ENCODE measurements around the gene ZNF20. TPM values are rescaled to one million over a fixed set of nuclear protein-coding genes. Genes with fewer than 3 reads are reported as not detected.

Gene ZNF20
- total RNA-seq, 4 donors from 2014 or later = 2.1 to 8.8 (median 3.9) TPM

- Histone ChIP-seq H3K27ac (no peak overlapping the region), H3K4me3 (no peak overlapping the region), H3K36me3 (peaks cover 42% of the 10 kb centered on the region), H3K4me1 (peaks cover 12% of the 10 kb centered on the region), H3K9me3 (no peaks in the 10 kb centered on the region), H3K27me3 (no peaks in the 10 kb centered on the region)
- no peak for DNase-seq (ENCODE audit: low spot score in 2 of 2)
- 93% methylated on average over 8 of the region's 8 CpGs for WGBS
- TF ChIP-seq POLR2AphosphoS5 (IDR thresholded peaks at IDR 0.05) (no peak), POLR2A (IDR thresholded peaks at IDR 0.05) (no peak), EP300 (IDR thresholded peaks at IDR 0.05) (no peak), CTCF (IDR thresholded peaks at IDR 0.05) (no peak)
These were observed 5.2 kb upstream of the ZNF20 start for GRCh38 chr19:12145348-12145747.

- 62% methylated on average over 10 of the region's 10 CpGs for WGBS
- Histone ChIP-seq H3K27me3 (no peaks in the 10 kb centered on the region), H3K4me3 (no peak overlapping the region)
These were observed 1.2 kb upstream of the ZNF20 start for GRCh38 chr19:12141405-12141736.

GRCh38 chr19:12140545-12141404 lies 625 bp upstream of the ZNF20 start:
- H3K4me1 ChIP-seq = peaks cover 24% of the 10 kb centered on the region
- no peaks in the 10 kb centered on the region for H3K9me3 ChIP-seq
- H3K27me3 ChIP-seq = no peaks in the 10 kb centered on the region
- peaks cover 28% of the 10 kb centered on the region for H3K36me3 ChIP-seq
- peak overlapping the region; percentile 74 for H3K4me3 ChIP-seq
- WGBS = 6% methylated on average over 17 of the region's 17 CpGs
- H3K27ac ChIP-seq = peak overlapping the region; percentile 67
- peak; percentile 92 for DNase-seq (ENCODE audit: low spot score in 2 of 2)
- TF ChIP-seq EP300 (IDR thresholded peaks at IDR 0.05) (no peak), CTCF (IDR thresholded peaks at IDR 0.05) (peak; percentile 87 to 93)

More at GRCh38 chr19:12141405-12141736, 1.2 kb upstream of the ZNF20 start:
- no peak for DNase-seq (ENCODE audit: low spot score in 2 of 2)
- Histone ChIP-seq H3K4me1 (peaks cover 24% of the 10 kb centered on the region), H3K27ac (no peak overlapping the region), H3K36me3 (peaks cover 28% of the 10 kb centered on the region), H3K9me3 (no peaks in the 10 kb centered on the region)
- no peak for TF ChIP-seq POLR2A (IDR thresholded peaks at IDR 0.05)
- no peak for TF ChIP-seq CTCF (IDR thresholded peaks at IDR 0.05)
- no peak for TF ChIP-seq POLR2AphosphoS5 (IDR thresholded peaks at IDR 0.05)
- no peak for TF ChIP-seq EP300 (IDR thresholded peaks at IDR 0.05)

- peaks cover 30% of the 10 kb centered on the region for H3K36me3 ChIP-seq
- TF ChIP-seq CTCF (IDR thresholded peaks at IDR 0.05) (no peak), POLR2AphosphoS5 (IDR thresholded peaks at IDR 0.05) (no peak)
- no peaks in the 10 kb centered on the region for H3K27me3 ChIP-seq
- peak overlapping the region; percentile 74 for H3K4me3 ChIP-seq
- H3K4me1 ChIP-seq = peaks cover 24% of the 10 kb centered on the region
- peak overlapping the region; percentile 67 for H3K27ac ChIP-seq
- 20% methylated on average over 13 of the region's 13 CpGs for WGBS
- DNase-seq (ENCODE audit: low spot score in 2 of 2) = no peak
- H3K9me3 ChIP-seq = no peaks in the 10 kb centered on the region
These were observed 881 bp downstream of the ZNF20 start for GRCh38 chr19:12139269-12139668.

GRCh38 chr19:12137221-12137940 lies 2.8 kb downstream of the ZNF20 start:
- TF ChIP-seq POLR2AphosphoS5 (IDR thresholded peaks at IDR 0.05) (no peak), POLR2A (IDR thresholded peaks at IDR 0.05) (no peak), CTCF (IDR thresholded peaks at IDR 0.05) (peak in 1 of 2 donors; percentile 15)
- peaks cover 47% of the 10 kb centered on the region for H3K36me3 ChIP-seq
- H3K27me3 ChIP-seq = no peaks in the 10 kb centered on the region
- peaks cover 17% of the 10 kb centered on the region for H3K9me3 ChIP-seq
- no peak overlapping the region for H3K4me3 ChIP-seq
- 82% methylated on average over 7 of the region's 7 CpGs for WGBS
- no peak overlapping the region for H3K27ac ChIP-seq
- DNase-seq (ENCODE audit: low spot score in 2 of 2) = no peak
- H3K4me1 ChIP-seq = peaks cover 24% of the 10 kb centered on the region

Measured in suprapubic skin (tissue), 4 donors.